ENCODE data around the gene PFDN1.

PFDN1 gene

GRCh38 chr5:140299056-140299455 lies 3.8 kb downstream of the PFDN1 start:
- Histone ChIP-seq H3K9ac (ENCODE audit: low read depth in 1 of 2, low read length in 2 of 2) (no peak overlapping the region), H3K27ac (ENCODE audit: low read depth, low read length) (no peak overlapping the region)

GRCh38 chr5:140298183-140298601 lies 4.7 kb downstream of the PFDN1 start:
- H3K9ac ChIP-seq (ENCODE audit: low read depth in 1 of 2, low read length in 2 of 2) = no peak overlapping the region
- peaks cover 5 to 6% of the 10 kb centered on the region in 2 donors for H3K36me3 ChIP-seq (ENCODE audit: control insufficient read depth in 1 of 2, insufficient read depth in 2 of 2, low read length in 2 of 2)
- no peak overlapping the region for H3K4me3 ChIP-seq (ENCODE audit: low read depth in 1 of 2, low read length in 2 of 2)
- H3K27me3 ChIP-seq (ENCODE audit: control insufficient read depth in 1 of 2, insufficient read depth in 2 of 2, low read length in 2 of 2) = no peaks in the 10 kb centered on the region
- no peaks in the 10 kb centered on the region for H3K9me3 ChIP-seq (ENCODE audit: control insufficient read depth in 1 of 2, low read length in 2 of 2)
- no peak overlapping the region for H3K27ac ChIP-seq (ENCODE audit: low read depth, low read length)
- H3K4me1 ChIP-seq (ENCODE audit: control insufficient read depth in 1 of 2, insufficient read depth in 2 of 2, low read length in 2 of 2) = peaks cover 12 to 28% of the 10 kb centered on the region in 2 donors

More at GRCh38 chr5:140299056-140299455, 3.8 kb downstream of the PFDN1 start:
- Histone ChIP-seq H3K36me3 (ENCODE audit: control insufficient read depth in 1 of 2, insufficient read depth in 2 of 2, low read length in 2 of 2) (peaks cover 5 to 6% of the 10 kb centered on the region in 2 donors), H3K4me3 (ENCODE audit: low read depth in 1 of 2, low read length in 2 of 2) (no peak overlapping the region), H3K27me3 (ENCODE audit: control insufficient read depth in 1 of 2, insufficient read depth in 2 of 2, low read length in 2 of 2) (no peaks in the 10 kb centered on the region), H3K4me1 (ENCODE audit: control insufficient read depth in 1 of 2, insufficient read depth in 2 of 2, low read length in 2 of 2) (peaks cover 10 to 25% of the 10 kb centered on the region in 2 donors), H3K9me3 (ENCODE audit: control insufficient read depth in 1 of 2, low read length in 2 of 2) (no peaks in the 10 kb centered on the region)

DNA sequence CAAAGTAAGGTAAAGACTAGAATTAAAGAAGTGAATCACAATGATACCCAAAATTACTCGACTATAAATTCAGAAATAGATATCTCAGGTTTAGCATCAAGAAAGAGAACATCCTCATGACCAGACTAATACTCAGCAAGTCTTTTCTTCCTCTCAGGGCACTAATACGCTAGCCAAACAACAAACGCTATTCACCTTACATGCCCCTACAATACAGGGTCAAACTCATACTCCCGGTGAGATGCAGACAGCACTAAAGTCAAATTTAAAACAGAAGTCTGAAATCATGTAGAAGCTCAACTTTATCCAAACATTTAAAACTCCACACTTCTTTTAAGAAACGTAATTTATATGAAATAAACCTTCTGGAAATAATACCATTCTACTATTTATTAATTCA lies 5.6 kb downstream of the PFDN1 start:
- no peak overlapping the region for H3K27ac ChIP-seq (ENCODE audit: low read depth, low read length)
- H3K9me3 ChIP-seq (ENCODE audit: control insufficient read depth in 1 of 2, low read length in 2 of 2) = no peaks in the 10 kb centered on the region
- H3K9ac ChIP-seq (ENCODE audit: low read depth in 1 of 2, low read length in 2 of 2) = peak overlapping the region in 1 of 2 donors; percentile 4
- peaks cover 14 to 34% of the 10 kb centered on the region in 2 donors for H3K4me1 ChIP-seq (ENCODE audit: control insufficient read depth in 1 of 2, insufficient read depth in 2 of 2, low read length in 2 of 2)
- no peak overlapping the region for H3K4me3 ChIP-seq (ENCODE audit: low read depth in 1 of 2, low read length in 2 of 2)
- H3K27me3 ChIP-seq (ENCODE audit: control insufficient read depth in 1 of 2, insufficient read depth in 2 of 2, low read length in 2 of 2) = no peaks in the 10 kb centered on the region
- peaks cover 5 to 6% of the 10 kb centered on the region in 2 donors for H3K36me3 ChIP-seq (ENCODE audit: control insufficient read depth in 1 of 2, insufficient read depth in 2 of 2, low read length in 2 of 2)

DNA sequence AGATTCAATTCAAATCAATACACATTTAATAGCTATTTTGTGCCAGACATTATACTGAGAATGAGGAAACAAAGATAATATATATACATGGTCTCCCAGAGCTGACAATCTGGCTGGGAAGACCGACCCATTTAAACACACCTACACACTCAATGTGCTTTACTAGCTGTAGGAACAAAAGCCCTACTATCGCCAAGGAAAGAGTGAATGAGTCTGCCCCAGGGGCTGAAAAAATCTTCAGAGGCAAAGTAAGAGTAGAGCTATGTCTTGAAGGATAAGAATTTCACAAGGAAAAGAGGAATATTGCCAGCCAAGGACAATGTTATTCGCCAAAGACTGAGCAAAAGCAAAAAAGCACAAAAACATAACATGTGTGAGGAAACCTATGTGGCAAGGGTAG lies 6.6 kb downstream of the PFDN1 start:
- H3K27ac ChIP-seq (ENCODE audit: low read depth, low read length) = no peak overlapping the region
- no peaks in the 10 kb centered on the region for H3K9me3 ChIP-seq (ENCODE audit: control insufficient read depth in 1 of 2, low read length in 2 of 2)
- no peak overlapping the region for H3K9ac ChIP-seq (ENCODE audit: low read depth in 1 of 2, low read length in 2 of 2)
- H3K36me3 ChIP-seq (ENCODE audit: control insufficient read depth in 1 of 2, insufficient read depth in 2 of 2, low read length in 2 of 2) = peaks cover 5 to 6% of the 10 kb centered on the region in 2 donors
- H3K4me1 ChIP-seq (ENCODE audit: control insufficient read depth in 1 of 2, insufficient read depth in 2 of 2, low read length in 2 of 2) = peaks cover 9 to 25% of the 10 kb centered on the region in 2 donors
- H3K4me3 ChIP-seq (ENCODE audit: low read depth in 1 of 2, low read length in 2 of 2) = no peak overlapping the region
- H3K27me3 ChIP-seq (ENCODE audit: control insufficient read depth in 1 of 2, insufficient read depth in 2 of 2, low read length in 2 of 2) = no peaks in the 10 kb centered on the region

GRCh38 chr5:140295414-140295813 lies 7.5 kb downstream of the PFDN1 start:
- Histone ChIP-seq H3K9me3 (ENCODE audit: control insufficient read depth in 1 of 2, low read length in 2 of 2) (no peaks in the 10 kb centered on the region), H3K9ac (ENCODE audit: low read depth in 1 of 2, low read length in 2 of 2) (no peak overlapping the region), H3K27ac (ENCODE audit: low read depth, low read length) (no peak overlapping the region), H3K27me3 (ENCODE audit: control insufficient read depth in 1 of 2, insufficient read depth in 2 of 2, low read length in 2 of 2) (no peaks in the 10 kb centered on the region), H3K4me3 (ENCODE audit: low read depth in 1 of 2, low read length in 2 of 2) (no peak overlapping the region), H3K36me3 (ENCODE audit: control insufficient read depth in 1 of 2, insufficient read depth in 2 of 2, low read length in 2 of 2) (peaks cover 5 to 6% of the 10 kb centered on the region in 2 donors), H3K4me1 (ENCODE audit: control insufficient read depth in 1 of 2, insufficient read depth in 2 of 2, low read length in 2 of 2) (peaks cover 9 to 22% of the 10 kb centered on the region in 2 donors)

DNA sequence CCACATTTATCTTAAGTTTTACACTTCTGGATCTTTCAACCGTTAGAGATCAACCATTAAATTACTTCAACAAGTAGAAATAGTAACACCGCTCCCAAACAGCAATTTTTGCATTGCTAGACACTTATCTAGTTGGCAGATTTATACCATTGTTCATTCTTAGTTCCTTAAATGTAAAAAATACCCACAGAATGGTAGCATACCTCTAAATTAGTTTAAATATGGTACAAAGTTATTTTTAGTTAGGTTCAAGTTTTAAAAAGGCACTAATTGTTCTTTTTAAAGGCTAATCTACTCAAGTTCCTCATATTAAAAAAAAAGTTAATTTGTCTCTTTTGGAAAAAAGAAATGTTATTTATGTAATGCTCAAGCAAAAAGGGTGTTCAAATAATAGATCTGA lies 8.1 kb downstream of the PFDN1 start:
- H3K9ac ChIP-seq (ENCODE audit: low read depth in 1 of 2, low read length in 2 of 2) = no peak overlapping the region
- H3K4me1 ChIP-seq (ENCODE audit: control insufficient read depth in 1 of 2, insufficient read depth in 2 of 2, low read length in 2 of 2) = peaks cover 9 to 22% of the 10 kb centered on the region in 2 donors
- no peak overlapping the region for H3K27ac ChIP-seq (ENCODE audit: low read depth, low read length)
- H3K36me3 ChIP-seq (ENCODE audit: control insufficient read depth in 1 of 2, insufficient read depth in 2 of 2, low read length in 2 of 2) = peaks cover 0 to 6% of the 10 kb centered on the region in 2 donors
- H3K9me3 ChIP-seq (ENCODE audit: control insufficient read depth in 1 of 2, low read length in 2 of 2) = no peaks in the 10 kb centered on the region
- H3K4me3 ChIP-seq (ENCODE audit: low read depth in 1 of 2, low read length in 2 of 2) = no peak overlapping the region
- H3K27me3 ChIP-seq (ENCODE audit: control insufficient read depth in 1 of 2, insufficient read depth in 2 of 2, low read length in 2 of 2) = no peaks in the 10 kb centered on the region

GRCh38 chr5:140293849-140294100 lies 9.1 kb downstream of the PFDN1 start:
- Histone ChIP-seq H3K36me3 (ENCODE audit: control insufficient read depth in 1 of 2, insufficient read depth in 2 of 2, low read length in 2 of 2) (peaks cover 0 to 2% of the 10 kb centered on the region in 2 donors), H3K27ac (ENCODE audit: low read depth, low read length) (no peak overlapping the region), H3K9me3 (ENCODE audit: control insufficient read depth in 1 of 2, low read length in 2 of 2) (no peaks in the 10 kb centered on the region), H3K9ac (ENCODE audit: low read depth in 1 of 2, low read length in 2 of 2) (no peak overlapping the region), H3K27me3 (ENCODE audit: control insufficient read depth in 1 of 2, insufficient read depth in 2 of 2, low read length in 2 of 2) (no peaks in the 10 kb centered on the region), H3K4me3 (ENCODE audit: low read depth in 1 of 2, low read length in 2 of 2) (no peak overlapping the region), H3K4me1 (ENCODE audit: control insufficient read depth in 1 of 2, insufficient read depth in 2 of 2, low read length in 2 of 2) (peaks cover 9 to 22% of the 10 kb centered on the region in 2 donors)

- H3K36me3 ChIP-seq (ENCODE audit: control insufficient read depth in 1 of 2, insufficient read depth in 2 of 2, low read length in 2 of 2) = peaks cover 0 to 2% of the 10 kb centered on the region in 2 donors
- H3K27me3 ChIP-seq (ENCODE audit: control insufficient read depth in 1 of 2, insufficient read depth in 2 of 2, low read length in 2 of 2) = no peaks in the 10 kb centered on the region
- H3K4me1 ChIP-seq (ENCODE audit: control insufficient read depth in 1 of 2, insufficient read depth in 2 of 2, low read length in 2 of 2) = peaks cover 9 to 22% of the 10 kb centered on the region in 2 donors
- no peak overlapping the region for H3K9ac ChIP-seq (ENCODE audit: low read depth in 1 of 2, low read length in 2 of 2)
- H3K9me3 ChIP-seq (ENCODE audit: control insufficient read depth in 1 of 2, low read length in 2 of 2) = no peaks in the 10 kb centered on the region
- no peak overlapping the region for H3K27ac ChIP-seq (ENCODE audit: low read depth, low read length)
- H3K4me3 ChIP-seq (ENCODE audit: low read depth in 1 of 2, low read length in 2 of 2) = no peak overlapping the region
Measured at GRCh38 chr5:140293091-140293848, 9.6 kb downstream of the PFDN1 start.

DNA sequence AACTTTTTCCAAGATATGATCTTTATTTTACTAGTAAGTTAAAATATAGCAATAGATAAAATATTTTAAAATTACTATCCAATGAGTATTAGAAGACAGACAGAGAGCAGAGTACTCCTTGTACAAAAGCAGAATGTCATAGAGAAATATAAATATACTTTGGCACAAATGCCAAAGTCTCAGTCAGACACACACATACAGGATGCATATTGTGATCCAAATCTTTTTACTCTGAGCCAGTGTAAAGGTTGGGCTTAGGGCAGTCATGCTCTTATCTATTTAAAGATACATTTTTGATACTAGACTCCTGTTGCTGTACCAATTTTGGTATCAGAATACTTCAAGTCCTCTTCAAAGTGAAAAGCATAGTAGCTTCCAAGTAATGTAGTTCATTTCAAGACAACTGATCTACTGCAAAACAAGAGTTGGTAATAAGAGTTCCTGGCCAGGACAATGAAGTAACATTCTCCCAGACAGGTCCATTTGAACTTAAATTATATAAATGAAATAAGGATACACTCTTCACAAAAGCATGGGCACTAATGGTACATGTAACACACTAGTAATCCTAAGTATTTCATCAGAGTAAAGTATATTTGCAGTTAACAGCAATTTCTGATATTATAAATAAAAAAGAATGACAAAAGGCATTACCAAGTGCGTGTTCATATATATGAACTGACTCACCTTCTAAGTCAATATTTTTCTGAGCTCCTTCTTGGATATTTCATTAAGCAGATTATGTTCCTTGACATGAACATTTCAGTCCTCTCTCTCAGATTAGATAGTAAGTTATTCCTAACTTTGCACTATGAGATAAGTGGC lies 10.5 kb downstream of the PFDN1 start:
- no peak overlapping the region for H3K9ac ChIP-seq (ENCODE audit: low read depth in 1 of 2, low read length in 2 of 2)
- no peak overlapping the region for H3K27ac ChIP-seq (ENCODE audit: low read depth, low read length)
- H3K4me3 ChIP-seq (ENCODE audit: low read depth in 1 of 2, low read length in 2 of 2) = no peak overlapping the region
- no peaks in the 10 kb centered on the region for H3K9me3 ChIP-seq (ENCODE audit: control insufficient read depth in 1 of 2, low read length in 2 of 2)
- H3K4me1 ChIP-seq (ENCODE audit: control insufficient read depth in 1 of 2, insufficient read depth in 2 of 2, low read length in 2 of 2) = peaks cover 9 to 22% of the 10 kb centered on the region in 2 donors
- H3K27me3 ChIP-seq (ENCODE audit: control insufficient read depth in 1 of 2, insufficient read depth in 2 of 2, low read length in 2 of 2) = no peaks in the 10 kb centered on the region
- H3K36me3 ChIP-seq (ENCODE audit: control insufficient read depth in 1 of 2, insufficient read depth in 2 of 2, low read length in 2 of 2) = peaks cover 0 to 1% of the 10 kb centered on the region in 2 donors

DNA sequence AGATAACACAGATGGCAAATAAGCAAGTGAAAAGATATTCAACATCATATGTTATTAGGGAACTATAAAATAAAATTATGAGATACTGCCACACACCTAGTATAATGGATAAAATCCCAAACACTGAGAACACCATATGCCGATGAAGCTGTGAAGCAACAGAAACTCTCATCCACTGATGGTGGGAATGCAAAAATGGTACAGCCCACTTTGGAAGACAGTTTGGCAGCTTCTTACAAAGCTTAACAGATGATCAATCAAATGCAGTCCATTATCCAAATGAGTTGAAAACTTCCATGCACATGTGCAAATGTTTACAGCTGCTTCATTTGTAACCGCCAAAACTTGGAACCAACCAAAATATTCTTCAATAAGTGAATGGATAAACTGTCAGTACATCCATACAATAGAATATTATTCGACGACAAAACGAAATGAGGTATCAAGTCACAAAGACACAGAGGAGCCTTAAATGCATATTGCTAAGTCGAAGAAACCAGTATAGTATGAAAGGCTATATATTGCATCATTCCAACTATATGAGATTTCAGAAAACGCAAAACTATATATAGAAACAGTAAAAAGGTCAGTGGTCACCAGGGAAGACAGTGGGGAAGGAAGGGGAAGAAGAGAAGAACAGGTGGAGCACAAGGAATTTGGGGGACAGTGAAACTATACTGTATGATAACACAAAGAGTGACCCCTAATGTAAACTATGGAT lies 14.9 kb downstream of the PFDN1 start:
- Histone ChIP-seq H3K9me3 (ENCODE audit: control insufficient read depth in 1 of 2, low read length in 2 of 2) (no peaks in the 10 kb centered on the region), H3K27me3 (ENCODE audit: control insufficient read depth in 1 of 2, insufficient read depth in 2 of 2, low read length in 2 of 2) (no peaks in the 10 kb centered on the region), H3K4me3 (ENCODE audit: low read depth in 1 of 2, low read length in 2 of 2) (no peak overlapping the region), H3K36me3 (ENCODE audit: control insufficient read depth in 1 of 2, insufficient read depth in 2 of 2, low read length in 2 of 2) (no peaks in the 10 kb centered on the region), H3K27ac (ENCODE audit: low read depth, low read length) (no peak overlapping the region), H3K4me1 (ENCODE audit: control insufficient read depth in 1 of 2, insufficient read depth in 2 of 2, low read length in 2 of 2) (peaks cover 2 to 17% of the 10 kb centered on the region in 2 donors), H3K9ac (ENCODE audit: low read depth in 1 of 2, low read length in 2 of 2) (no peak overlapping the region)
